Measurements from ENCODE around the gene SNORC. TPM values are rescaled to one million over a fixed set of nuclear protein-coding genes. Genes with fewer than 3 reads are reported as not detected.

The SNORC gene
- total and polyA plus RNA-seq, 2 of the 13 experiments (the other 11 are each of a cell fraction or from before 2014, with no cell fraction given): 59.1 to 86.1 TPM

DNA sequence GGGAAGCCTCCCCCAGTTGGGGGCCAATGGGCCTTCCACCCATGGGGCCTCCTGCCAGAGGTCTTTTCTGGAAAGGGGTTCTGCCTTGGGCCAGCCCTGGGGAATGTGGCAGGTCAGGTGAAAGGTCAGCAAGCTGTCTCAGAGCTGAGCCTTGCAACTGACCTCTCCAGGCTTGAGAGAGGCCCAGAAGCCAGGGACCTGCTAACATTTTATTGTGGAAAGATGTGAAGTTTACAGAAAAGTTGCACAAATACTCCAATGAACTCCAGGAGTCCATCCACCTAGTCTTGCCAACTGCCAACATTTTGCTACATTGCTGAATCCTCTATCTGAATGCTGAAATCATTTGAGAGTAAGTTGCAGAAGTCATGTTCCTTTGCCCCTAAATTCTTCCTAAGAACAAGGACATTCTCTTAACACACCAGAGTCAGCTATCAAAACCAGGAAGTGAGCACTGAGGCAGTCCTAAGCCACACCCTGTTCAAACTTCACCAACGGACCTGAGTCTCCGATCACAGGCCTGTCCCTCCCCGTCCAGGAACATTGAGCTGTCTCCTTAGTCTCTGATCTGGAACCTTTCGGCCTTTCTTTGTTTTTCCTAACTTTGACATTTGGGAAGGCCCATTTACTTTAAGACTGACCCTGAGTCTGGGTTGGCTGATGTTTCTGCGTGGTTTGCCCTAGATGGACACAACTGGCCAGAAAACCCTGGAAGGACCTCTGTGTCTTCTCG, 4.0 kb downstream of the SNORC start (continued):
- TF ChIP-seq, protein P1, sequence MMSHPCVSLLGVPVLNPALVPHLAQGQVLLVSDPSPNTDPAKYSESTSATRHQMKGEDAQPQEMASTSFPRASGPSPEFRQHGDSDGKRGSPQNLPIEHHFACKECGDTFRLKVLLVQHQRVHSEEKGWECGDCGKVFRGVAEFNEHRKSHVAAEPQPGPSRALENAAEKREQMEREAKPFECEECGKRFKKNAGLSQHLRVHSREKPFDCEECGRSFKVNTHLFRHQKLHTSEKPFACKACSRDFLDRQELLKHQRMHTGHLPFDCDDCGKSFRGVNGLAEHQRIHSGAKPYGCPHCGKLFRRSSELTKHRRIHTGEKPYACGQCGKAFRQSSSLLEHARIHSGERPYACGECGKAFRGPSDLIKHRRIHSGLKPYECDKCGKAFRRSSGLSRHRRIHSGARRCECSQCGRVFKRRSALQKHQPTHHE (CRISPR knock-in tag; IDR thresholded peaks at IDR 0.05; ENCODE audit: borderline replicate concordance): no peak
- TF ChIP-seq TGIF2 (CRISPR knock-in tag; IDR thresholded peaks at IDR 0.05) (no peak), PHF21A (CRISPR knock-in tag; IDR thresholded peaks at IDR 0.05) (peak; percentile 36; the same call in 1 of the 2 replicates), TARDBP (CRISPR knock-in tag; IDR thresholded peaks at IDR 0.05) (peak; percentile 72; the same call in 1 of the 2 replicates), POLR2AphosphoS5 (IDR thresholded peaks at IDR 0.05; ENCODE audit: low read depth, low read length) (peak; percentile 64), FOXA1 (IDR thresholded peaks at IDR 0.05) (no peak), FOXA1 (CRISPR knock-in tag; IDR thresholded peaks at IDR 0.05) (no peak), NAIF1 (CRISPR knock-in tag; IDR thresholded peaks at IDR 0.05; ENCODE audit: borderline replicate concordance) (no peak), FOXA3 (CRISPR knock-in tag; IDR thresholded peaks at IDR 0.05) (no peak), HDAC6 (IDR thresholded peaks at IDR 0.05; ENCODE audit: low read depth, low read length) (no peak), HNRNPLL (IDR thresholded peaks at IDR 0.05; ENCODE audit: low read depth, low read length, poor library complexity, severe bottlenecking) (no peak), ZMYM2 (CRISPR knock-in tag; IDR thresholded peaks at IDR 0.05) (peak; percentile 67), ZNF264 (CRISPR knock-in tag; IDR thresholded peaks at IDR 0.05) (no peak), NR2F2 (IDR thresholded peaks at IDR 0.05; ENCODE audit: borderline replicate concordance, low read depth) (0 out of 2 replicates have a peak, but pooled peaks have one; percentile 36), HIVEP1 (CRISPR knock-in tag; IDR thresholded peaks at IDR 0.05) (0 out of 2 replicates have a peak, but pooled peaks have one; percentile 9), ZNF773 (CRISPR knock-in tag; IDR thresholded peaks at IDR 0.05; ENCODE audit: borderline replicate concordance) (no peak), CREM (IDR thresholded peaks at IDR 0.05) (no peak), CREM (CRISPR knock-in tag; IDR thresholded peaks at IDR 0.05) (no peak), THYN1 (CRISPR knock-in tag; IDR thresholded peaks at IDR 0.05; ENCODE audit: borderline replicate concordance, low read depth) (0 out of 2 replicates have a peak, but pooled peaks have one; percentile 48), SAFB2 (CRISPR knock-in tag; IDR thresholded peaks at IDR 0.05; ENCODE audit: borderline replicate concordance, low read depth) (peak; percentile 6; the same call in 1 of the 2 replicates), HNF4A (CRISPR knock-in tag; IDR thresholded peaks at IDR 0.05) (peak; percentile 70; the same call in 1 of the 2 replicates), XBP1 (CRISPR knock-in tag; IDR thresholded peaks at IDR 0.05) (no peak), GATA4 (IDR thresholded peaks at IDR 0.05; ENCODE audit: borderline replicate concordance, low read depth) (no peak), ZNF251 (CRISPR knock-in tag; IDR thresholded peaks at IDR 0.05) (no peak), RBM22 (optimal IDR thresholded peaks at IDR 0.05; ENCODE audit: low read length) (peak; percentile 24), ZNF557 (CRISPR knock-in tag; IDR thresholded peaks at IDR 0.05) (no peak), FIP1L1 (IDR thresholded peaks at IDR 0.05; ENCODE audit: borderline replicate concordance, insufficient read depth, low read depth, low read length) (no peak)
- TF ChIP-seq, protein P2, sequence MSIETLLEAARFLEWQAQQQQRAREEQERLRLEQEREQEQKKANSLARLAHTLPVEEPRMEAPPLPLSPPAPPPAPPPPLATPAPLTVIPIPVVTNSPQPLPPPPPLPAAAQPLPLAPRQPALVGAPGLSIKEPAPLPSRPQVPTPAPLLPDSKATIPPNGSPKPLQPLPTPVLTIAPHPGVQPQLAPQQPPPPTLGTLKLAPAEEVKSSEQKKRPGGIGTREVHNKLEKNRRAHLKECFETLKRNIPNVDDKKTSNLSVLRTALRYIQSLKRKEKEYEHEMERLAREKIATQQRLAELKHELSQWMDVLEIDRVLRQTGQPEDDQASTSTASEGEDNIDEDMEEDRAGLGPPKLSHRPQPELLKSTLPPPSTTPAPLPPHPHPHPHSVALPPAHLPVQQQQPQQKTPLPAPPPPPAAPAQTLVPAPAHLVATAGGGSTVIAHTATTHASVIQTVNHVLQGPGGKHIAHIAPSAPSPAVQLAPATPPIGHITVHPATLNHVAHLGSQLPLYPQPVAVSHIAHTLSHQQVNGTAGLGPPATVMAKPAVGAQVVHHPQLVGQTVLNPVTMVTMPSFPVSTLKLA (IDR thresholded peaks at IDR 0.05): no peak
- TF ChIP-seq, protein P3, sequence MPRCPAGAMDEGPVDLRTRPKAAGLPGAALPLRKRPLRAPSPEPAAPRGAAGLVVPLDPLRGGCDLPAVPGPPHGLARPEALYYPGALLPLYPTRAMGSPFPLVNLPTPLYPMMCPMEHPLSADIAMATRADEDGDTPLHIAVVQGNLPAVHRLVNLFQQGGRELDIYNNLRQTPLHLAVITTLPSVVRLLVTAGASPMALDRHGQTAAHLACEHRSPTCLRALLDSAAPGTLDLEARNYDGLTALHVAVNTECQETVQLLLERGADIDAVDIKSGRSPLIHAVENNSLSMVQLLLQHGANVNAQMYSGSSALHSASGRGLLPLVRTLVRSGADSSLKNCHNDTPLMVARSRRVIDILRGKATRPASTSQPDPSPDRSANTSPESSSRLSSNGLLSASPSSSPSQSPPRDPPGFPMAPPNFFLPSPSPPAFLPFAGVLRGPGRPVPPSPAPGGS (CRISPR knock-in tag; IDR thresholded peaks at IDR 0.05): no peak
